IMR-90 (cell line): Measurements from ENCODE around the gene SPAG16. TPM values are rescaled to one million over a fixed set of nuclear protein-coding genes. Genes with fewer than 3 reads are reported as not detected.

Source experiments
- ATAC-seq: fragments of 200-7000 bp; cut with Tn5 transposase; 2 replicates; pipeline ENCODE4 v1.9.1; 2020; ENCODE audit warnings: low read depth, mild to moderate bottlenecking, moderate library complexity
- BruUV-seq: library from RNA; stranded (reverse); fragments of 400-500 nt; replicated peaks from 2 replicates; lab custom pipeline; 2021; lab: Mats Ljungman, UMichigan
- CTCF ChIA-PET: fragments of 300-600 bp; formaldehyde crosslinking; extraction: SDS; loops from one replicate; lab custom pipeline; 2021; ENCODE audit warnings: antibody characterized with exemption; lab: Yijun Ruan, JAX
- POLR2A ChIA-PET: fragments of 300-600 bp; sonication (Branson Sonifier 250); formaldehyde crosslinking; loops from one replicate; lab custom pipeline; 2022; ENCODE audit warnings: antibody characterized with exemption; ENCODE audit not compliant: unreplicated experiment; lab: Charles Lee
- DNase-seq: peaks from one replicate; pipeline ENCODE4 v3.0.0; 2013
- H2AFZ ChIP-seq: replicated peaks from 2 replicates; pipeline ENCODE3; 2013; ENCODE audit warnings: low read length, mild to moderate bottlenecking; ENCODE audit not compliant: poor library complexity
- H2AK5ac ChIP-seq: 2 replicates; pipeline ENCODE4 v1.6.1; 2013; ENCODE audit warnings: low read depth, low read length, inconsistent platforms
- H2AK9ac ChIP-seq: replicated peaks from 2 replicates; pipeline ENCODE3; 2013; ENCODE audit warnings: mild to moderate bottlenecking, low read depth, low read length, moderate library complexity; ENCODE audit not compliant: poor library complexity
- H2BK120ac ChIP-seq: 2 replicates; pipeline ENCODE4 v1.6.1; 2013; ENCODE audit warnings: low read depth, low read length, inconsistent platforms
- H2BK15ac ChIP-seq: 3 replicates; pipeline ENCODE4 v1.6.1; 2013; ENCODE audit warnings: low read depth, low read length, inconsistent platforms
- H2BK20ac ChIP-seq: 2 replicates; pipeline ENCODE4 v1.6.1; 2013; ENCODE audit warnings: low read depth, mild to moderate bottlenecking, inconsistent platforms, low read length, moderate library complexity
- H2BK5ac ChIP-seq: 2 replicates; pipeline ENCODE4 v1.6.1; 2013; ENCODE audit warnings: mild to moderate bottlenecking, low read depth, low read length, inconsistent platforms; ENCODE audit not compliant: poor library complexity, severe bottlenecking
- H3K14ac ChIP-seq: replicated peaks from 2 replicates; pipeline ENCODE4 v1.6.1; 2013; ENCODE audit warnings: low read depth, low read length, inconsistent platforms
- H3K18ac ChIP-seq: 2 replicates; pipeline ENCODE4 v1.6.1; 2013; ENCODE audit warnings: low read depth, low read length, control low read depth
- H3K23ac ChIP-seq: 2 replicates; pipeline ENCODE4 v1.6.1; 2013; ENCODE audit warnings: low read depth, low read length, inconsistent platforms
- H3K27ac ChIP-seq: 2 replicates; pipeline ENCODE4 v1.5.1; 2013; ENCODE audit warnings: mild to moderate bottlenecking, control low read depth, low read length; ENCODE audit not compliant: insufficient read depth
- H3K27me3 ChIP-seq: 2 replicates; pipeline ENCODE4 v1.6.1; 2013; ENCODE audit warnings: low read length; ENCODE audit not compliant: control insufficient read depth, insufficient read depth
- H3K36me3 ChIP-seq: 2 replicates; pipeline ENCODE4 v1.6.1; 2013; ENCODE audit warnings: low read length, mixed read lengths; ENCODE audit not compliant: control insufficient read depth, insufficient read depth
- H3K4ac ChIP-seq: 2 replicates; pipeline ENCODE4 v1.6.1; 2013; ENCODE audit warnings: low read depth, low read length, inconsistent platforms
- H3K4me1 ChIP-seq: 2 replicates; pipeline ENCODE4 v1.6.1; 2013; ENCODE audit warnings: low read length, mixed read lengths; ENCODE audit not compliant: control insufficient read depth, insufficient read depth
- H3K4me2 ChIP-seq: 2 replicates; pipeline ENCODE4 v1.6.1; 2013; ENCODE audit warnings: low read depth, mild to moderate bottlenecking, control low read depth, low read length, moderate library complexity
- H3K4me3 ChIP-seq: 2 replicates; pipeline ENCODE4 v1.5.1; 2013; ENCODE audit warnings: low read depth, mild to moderate bottlenecking, control low read depth, low read length, moderate library complexity; ENCODE audit not compliant: insufficient read depth
- H3K56ac ChIP-seq: 2 replicates; pipeline ENCODE4 v1.6.1; 2013; ENCODE audit warnings: low read length, inconsistent platforms; ENCODE audit not compliant: insufficient read depth; ENCODE audit errors: extremely low read depth
- H3K79me1 ChIP-seq, 2 experiments: 2 replicates each; pipeline ENCODE4 v1.6.1; 2013; ENCODE audit warnings: low read length in 2 of 2, inconsistent platforms in 1 of 2, low read depth in 1 of 2
- H3K9ac ChIP-seq: 2 replicates; pipeline ENCODE4 v1.6.1; 2013; ENCODE audit warnings: low read depth, low read length, control low read depth
- H3K9me1 ChIP-seq: 2 replicates; pipeline ENCODE4 v1.6.1; 2013; ENCODE audit warnings: low read length, inconsistent platforms; ENCODE audit not compliant: insufficient read depth
- H3K9me3 ChIP-seq: 2 replicates; pipeline ENCODE4 v1.6.1; 2013; ENCODE audit warnings: low read length; ENCODE audit not compliant: control insufficient read depth, insufficient read depth
- H4K20me1 ChIP-seq: 2 replicates; pipeline ENCODE4 v1.6.1; 2013; ENCODE audit warnings: low read length, inconsistent platforms; ENCODE audit not compliant: insufficient read depth
- H4K5ac ChIP-seq: 2 replicates; pipeline ENCODE4 v1.6.1; 2013; ENCODE audit warnings: mild to moderate bottlenecking, low read depth, low read length, control low read depth
- H4K8ac ChIP-seq, 2 experiments: 2 replicates each; pipeline ENCODE4 v1.6.1; 2013; ENCODE audit warnings: low read depth in 2 of 2, low read length in 2 of 2, control low read depth in 1 of 2, inconsistent platforms in 1 of 2
- H4K91ac ChIP-seq: 2 replicates; pipeline ENCODE4 v1.6.1; 2013; ENCODE audit warnings: low read depth, low read length, inconsistent platforms; ENCODE audit not compliant: insufficient read depth
- BHLHE40 ChIP-seq: fragments of 150-350 bp; IDR thresholded peaks from 2 replicates; pipeline ENCODE4 v1.6.1; 2016; ENCODE audit warnings: mild to moderate bottlenecking, low read depth, low read length
- CEBPB ChIP-seq: IDR thresholded peaks from 2 replicates; pipeline ENCODE4 v1.6.1; 2012; ENCODE audit warnings: low read depth, low read length, improper control_type of control experiment
- CHD1 ChIP-seq: IDR thresholded peaks from 2 replicates; pipeline ENCODE4 v1.6.1; 2012; ENCODE audit warnings: low read depth, low read length, improper control_type of control experiment
- CTCF ChIP-seq: conservative IDR thresholded peaks from 2 replicates; pipeline ENCODE4 v1.5.1; 2012; ENCODE audit warnings: mild to moderate bottlenecking, low read depth, low read length, improper control_type of control experiment
- ELK1 ChIP-seq: fragments of 150-350 bp; IDR thresholded peaks from 2 replicates; pipeline ENCODE4 v1.6.1; 2016; ENCODE audit warnings: low read depth, mild to moderate bottlenecking, low read length, moderate library complexity, borderline replicate concordance
- FOS ChIP-seq: fragments of 150-350 bp; IDR thresholded peaks from 2 replicates; pipeline ENCODE4 v1.6.1; 2016; ENCODE audit warnings: low read depth, low read length
- MAFK ChIP-seq: IDR thresholded peaks from 2 replicates; pipeline ENCODE4 v1.6.1; 2012; ENCODE audit warnings: low read depth, low read length, improper control_type of control experiment
- MAZ ChIP-seq: IDR thresholded peaks from 2 replicates; pipeline ENCODE4 v1.6.1; 2012; ENCODE audit warnings: low read depth, mild to moderate bottlenecking, low read length, improper control_type of control experiment, moderate library complexity, borderline replicate concordance
- MXI1 ChIP-seq: IDR thresholded peaks from 2 replicates; pipeline ENCODE4 v1.6.1; 2012; ENCODE audit warnings: low read depth, mild to moderate bottlenecking, low read length, moderate library complexity, borderline replicate concordance
- NFE2L2 ChIP-seq: fragments of 150-350 bp; IDR thresholded peaks from 2 replicates; pipeline ENCODE4 v1.6.1; 2016; ENCODE audit warnings: low read depth, mild to moderate bottlenecking, low read length
- POLR2A ChIP-seq: IDR thresholded peaks from 2 replicates; pipeline ENCODE4 v1.6.1; 2012; ENCODE audit warnings: mild to moderate bottlenecking, low read depth, low read length
- RAD21 ChIP-seq: IDR thresholded peaks from 2 replicates; pipeline ENCODE4 v1.6.1; 2012; ENCODE audit warnings: low read length, improper control_type of control experiment
- RCOR1 ChIP-seq: IDR thresholded peaks from 2 replicates; pipeline ENCODE4 v1.6.1; 2012; ENCODE audit warnings: mild to moderate bottlenecking, low read length, improper control_type of control experiment; ENCODE audit not compliant: insufficient replicate concordance
- RFX5 ChIP-seq: IDR thresholded peaks from 2 replicates; pipeline ENCODE4 v1.8.0; 2012; ENCODE audit warnings: low read depth, mild to moderate bottlenecking, low read length, moderate library complexity
- SMC3 ChIP-seq: fragments of 150-350 bp; IDR thresholded peaks from 2 replicates; pipeline ENCODE4 v1.6.1; 2016; ENCODE audit warnings: low read depth, mild to moderate bottlenecking, antibody characterized with exemption, low read length, moderate library complexity
- WGBS, 2 experiments: methylation state at CpG; one replicate each; pipeline versions ENCODE4 v1.1.5 to v1.1.7; 2013; ENCODE audit warnings: missing lambda C conversion rate in 2 of 2; ENCODE audit not compliant: insufficient read length in 1 of 2; ENCODE audit errors: extremely low coverage in 2 of 2; 5-methylcytosine and 5-hydroxymethylcytosine counted together
- dilution Hi-C: fragments of 300-500 bp; cut with HindIII; formaldehyde crosslinking; loops from one replicate; pipeline ENCODE4 v1.14.3; 2018; ENCODE audit warnings: low sequenced_read_pairs; ENCODE audit not compliant: unreplicated experiment
- in situ Hi-C: fragments of 300-500 bp; cut with MboI; formaldehyde crosslinking; loops from 3 replicates; pipeline ENCODE4 v1.14.3; 2019; ENCODE audit warnings: low sequenced_read_pairs, inconsistent platforms, mixed read lengths
- intact Hi-C: fragments of 100-400 bp; cut with micrococcal nuclease; formaldehyde crosslinking; loops from 2 replicates; pipeline ENCODE4 v1.10.0; 2022
- polyA plus RNA-seq, 3 experiments: library from polyadenylated mRNA; depleted of rRNA; stranded (reverse); fragments of >200 nt; gene quantifications; 2 replicates each; pipeline ENCODE4 v1.2.3, GENCODE V29; 2012; ENCODE audit warnings: low replicate concordance in 1 of 3
- total RNA-seq: library from RNA; depleted of rRNA; stranded (reverse); fragments of >200 nt; gene quantifications from 2 replicates; pipeline ENCODE4 v1.2.3, GENCODE V29; 2012
- TF ChIP-seq, protein P1 (sequence below): fragments of 150-350 bp; IDR thresholded peaks from 2 replicates; pipeline ENCODE4 v1.6.1; 2017; ENCODE audit warnings: mild to moderate bottlenecking, antibody characterized with exemption, low read length, low read depth

Gene SPAG16
- total and polyA plus RNA-seq, 2 of the 4 experiments (the other 2 are of a cell fraction), result 7.3 to 13.5 TPM

DNA sequence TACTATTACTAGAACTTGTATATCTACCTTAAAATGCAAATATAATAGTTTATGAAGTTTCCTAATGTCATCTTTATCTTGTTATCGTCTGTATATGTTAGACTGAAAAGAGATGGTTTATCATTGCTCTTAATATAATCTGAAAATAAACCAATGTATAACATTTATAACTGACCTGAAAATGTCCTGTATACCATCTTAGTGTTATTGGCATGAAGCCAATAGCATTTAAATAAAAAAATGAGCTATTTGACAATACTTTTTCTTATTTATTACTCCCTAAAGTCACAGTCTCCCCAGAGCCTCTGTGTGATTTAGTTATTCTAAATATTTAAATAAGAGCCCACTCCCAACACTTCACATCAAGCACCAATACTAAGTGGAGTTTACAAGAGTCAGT is 1128.4 kb downstream of the SPAG16 start:
- DNase-seq (no peak), ATAC-seq (no peak)
- Histone ChIP-seq H4K8ac (no peak overlapping the region), H3K36me3 (no peaks in the 10 kb centered on the region), H2BK20ac (no peak overlapping the region), H3K9ac (no peak overlapping the region), H4K5ac (no peak overlapping the region), H3K9me3 (no peaks in the 10 kb centered on the region), H3K9me1 (no peaks in the 10 kb centered on the region), H3K4me1 (no peaks in the 10 kb centered on the region), H3K79me1 (no peaks in the 10 kb centered on the region), H4K91ac (no peak overlapping the region), H3K18ac (no peak overlapping the region), H2AFZ (no peak overlapping the region), H3K27me3 (no peaks in the 10 kb centered on the region), H2BK120ac (no peak overlapping the region), H3K4me2 (no peak overlapping the region), H3K4ac (no peak overlapping the region), H4K20me1 (no peaks in the 10 kb centered on the region), H2AK9ac (no peak overlapping the region), H2BK5ac (no peak overlapping the region), H3K4me3 (no peak overlapping the region), H2BK15ac (no peak overlapping the region), H3K56ac (no peak overlapping the region), H3K27ac (no peak overlapping the region), H2AK5ac (no peak overlapping the region), H3K14ac (no peak overlapping the region), H3K23ac (no peak overlapping the region)
- dilution Hi-C loops (no loop called here), intact Hi-C loops (loop anchor here (5.0 to 10.0 kb wide), 4 partner anchors 395 to 795 kb away; partner anchors contain the start of gene BARD1), in situ Hi-C loops (no loop called here)
- no peak for TF ChIP-seq RFX5
- no peak for TF ChIP-seq SMC3
- TF ChIP-seq ELK1, result no peak
- no peak for TF ChIP-seq RAD21
- TF ChIP-seq MAZ, result no peak
- no peak for TF ChIP-seq RCOR1
- TF ChIP-seq MXI1, result no peak
- TF ChIP-seq NFE2L2, result no peak
- TF ChIP-seq POLR2A, result no peak
- TF ChIP-seq, protein P1, sequence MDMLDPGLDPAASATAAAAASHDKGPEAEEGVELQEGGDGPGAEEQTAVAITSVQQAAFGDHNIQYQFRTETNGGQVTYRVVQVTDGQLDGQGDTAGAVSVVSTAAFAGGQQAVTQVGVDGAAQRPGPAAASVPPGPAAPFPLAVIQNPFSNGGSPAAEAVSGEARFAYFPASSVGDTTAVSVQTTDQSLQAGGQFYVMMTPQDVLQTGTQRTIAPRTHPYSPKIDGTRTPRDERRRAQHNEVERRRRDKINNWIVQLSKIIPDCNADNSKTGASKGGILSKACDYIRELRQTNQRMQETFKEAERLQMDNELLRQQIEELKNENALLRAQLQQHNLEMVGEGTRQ, result no peak
- TF ChIP-seq CTCF, result no peak
- no peak for TF ChIP-seq CEBPB
- no peak for TF ChIP-seq CHD1
- no peak for TF ChIP-seq BHLHE40
- no peak for TF ChIP-seq FOS
- no peak for TF ChIP-seq MAFK
- no TSS peak for BruUV-seq
- ChIA-PET CTCF (no interaction called here), POLR2A (no interaction called here)
- WGBS, 2 experiments, result no CpG with 5 or more reads among the region's 1 CpG
